NCI-H446 (cell line): ENCODE results near the gene MCF2L2.
A peak's percentile ranks its signal among the peaks of the same experiment; 100 is the strongest.
"Not testable (repeated sequence)": the region's sequence is repeated elsewhere in the genome, so short reads cannot be mapped to it uniquely, and the experiment has no call there.

ENCODE experiments used
- DNase-seq, 2 experiments: peaks; one replicate each; lab custom pipeline; 2025; lab: John Stamatoyannopoulos, UW

MCF2L2 gene

GRCh38 chr3:183203670-183204069, 224.7 kb downstream of the MCF2L2 start:
- DNase-seq = no peak

GRCh38 chr3:183202004-183202722, 226.3 kb downstream of the MCF2L2 start:
- no peak for DNase-seq

- DNase-seq = no peak
Measured at GRCh38 chr3:183198939-183199338, 229.5 kb downstream of the MCF2L2 start.

GRCh38 chr3:183197734-183198133, 230.7 kb downstream of the MCF2L2 start:
- DNase-seq = no peak

DNA sequence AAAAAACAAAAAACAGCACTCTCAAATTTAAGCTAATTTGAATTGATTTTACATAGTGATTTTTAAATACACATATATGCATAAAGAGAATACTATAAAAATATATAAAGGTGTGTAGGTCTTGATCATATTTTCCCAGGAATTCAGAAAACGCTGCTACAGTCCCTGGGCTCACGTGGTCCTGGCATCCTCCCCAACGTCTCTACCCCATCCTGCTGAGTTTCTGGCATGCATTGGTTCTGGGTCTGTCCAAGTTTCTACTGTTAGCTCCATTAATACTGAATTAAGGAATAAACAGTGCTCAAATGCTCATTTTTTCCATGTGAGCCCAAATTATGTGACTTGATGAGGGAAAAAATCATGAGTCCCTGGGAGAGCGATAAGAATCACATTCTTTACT, 233.2 kb downstream of the MCF2L2 start:
- peak in 1 of 2 experiments; percentile 21 for DNase-seq

GRCh38 chr3:183193762-183194689, 234.4 kb downstream of the MCF2L2 start:
- DNase-seq = no peak

- DNase-seq = no peak
Measured at GRCh38 chr3:183192650-183193300, 235.6 kb downstream of the MCF2L2 start.

DNA sequence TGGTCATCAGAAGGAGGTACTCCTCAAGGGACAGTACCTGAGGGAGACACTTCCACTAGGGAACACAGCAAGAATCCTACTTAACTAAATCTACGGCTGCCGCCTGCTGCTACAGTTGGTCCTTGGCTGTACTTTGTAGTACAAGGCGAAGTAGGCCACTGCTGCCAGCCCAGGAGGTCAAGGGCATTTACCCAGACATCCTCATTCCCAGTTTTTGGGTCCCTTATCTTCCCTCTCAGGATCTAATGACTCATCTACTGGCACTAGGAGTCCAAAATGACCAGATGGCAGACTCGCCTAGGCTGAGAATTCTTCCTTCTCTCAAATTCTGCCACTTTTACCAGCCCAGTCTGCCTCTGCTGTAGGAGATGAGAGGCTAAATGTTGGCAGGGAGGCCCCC, 238.8 kb downstream of the MCF2L2 start:
- DNase-seq = peak in 1 of 2 experiments; percentile 43

DNA sequence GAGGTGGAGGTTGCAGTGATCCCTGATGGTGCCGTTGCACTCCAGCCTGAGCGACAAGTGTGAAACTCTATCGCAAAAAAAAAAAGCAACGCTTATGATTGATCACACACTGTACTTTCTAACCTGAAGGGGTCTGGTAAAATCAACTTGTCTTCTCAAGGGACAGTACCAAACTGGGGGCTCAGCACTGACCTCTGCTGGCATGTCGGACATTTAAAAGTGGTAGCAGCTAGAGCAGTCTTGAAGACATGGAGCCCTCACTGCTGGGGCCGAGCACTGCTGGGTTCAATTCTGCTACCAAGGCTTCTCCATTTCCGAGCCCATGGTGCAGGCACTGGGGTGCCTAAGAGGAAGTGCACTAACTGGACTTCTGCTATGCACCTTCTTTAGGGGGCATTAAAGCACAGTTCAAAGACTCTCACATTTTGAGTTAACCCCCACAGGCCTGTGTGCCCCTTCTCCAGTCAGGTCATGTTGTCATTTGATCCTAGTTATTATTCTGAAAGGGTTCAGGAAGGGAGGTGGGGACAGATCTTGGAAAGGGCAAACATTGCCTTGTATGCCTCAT, 239.4 kb downstream of the MCF2L2 start:
- DNase-seq = peak in 1 of 2 experiments; percentile 22

GRCh38 chr3:183185696-183186095, 242.7 kb downstream of the MCF2L2 start:
- no peak for DNase-seq

DNA sequence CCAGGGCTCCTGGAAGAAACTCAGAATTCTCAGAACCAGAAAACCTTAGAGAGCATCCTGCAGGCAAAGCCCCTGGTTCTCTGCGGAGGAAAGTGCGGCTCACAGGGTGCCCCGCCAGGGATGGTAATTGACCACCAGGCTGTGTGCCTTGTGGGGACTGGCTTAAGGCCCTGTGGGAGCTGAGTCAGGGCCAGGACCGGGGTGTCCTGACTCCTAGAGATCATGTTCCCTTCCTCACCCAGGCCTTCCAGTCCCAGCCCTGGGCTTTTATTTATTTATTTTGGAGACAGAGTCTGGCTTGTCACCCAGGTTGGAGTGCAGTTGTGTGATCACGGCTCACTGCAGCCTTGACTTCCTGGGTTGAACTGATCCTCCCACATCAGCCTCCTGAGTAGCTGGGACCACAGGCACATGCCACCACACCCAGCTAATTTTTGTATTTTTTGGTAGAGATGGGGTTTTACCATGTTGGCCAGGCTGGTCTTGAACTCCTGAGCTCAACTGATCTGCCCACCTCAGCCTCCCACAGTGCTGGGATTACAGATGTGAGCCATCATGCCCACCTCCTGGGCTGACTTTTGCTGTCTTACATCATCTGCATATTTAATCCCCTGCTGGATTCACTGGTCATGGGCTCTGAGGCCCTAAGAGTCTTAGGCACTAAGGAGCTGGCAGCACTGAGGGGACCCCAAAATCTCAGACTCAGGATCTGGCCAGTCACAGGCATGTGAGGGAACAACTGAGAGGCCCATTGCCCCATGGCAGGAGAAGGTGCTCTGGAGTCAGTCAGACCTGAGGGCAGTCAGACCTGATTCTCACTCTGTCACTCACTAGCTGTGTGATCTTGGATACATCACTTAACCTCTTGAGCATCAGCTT, 245.4 kb downstream of the MCF2L2 start:
- no peak for DNase-seq

DNA sequence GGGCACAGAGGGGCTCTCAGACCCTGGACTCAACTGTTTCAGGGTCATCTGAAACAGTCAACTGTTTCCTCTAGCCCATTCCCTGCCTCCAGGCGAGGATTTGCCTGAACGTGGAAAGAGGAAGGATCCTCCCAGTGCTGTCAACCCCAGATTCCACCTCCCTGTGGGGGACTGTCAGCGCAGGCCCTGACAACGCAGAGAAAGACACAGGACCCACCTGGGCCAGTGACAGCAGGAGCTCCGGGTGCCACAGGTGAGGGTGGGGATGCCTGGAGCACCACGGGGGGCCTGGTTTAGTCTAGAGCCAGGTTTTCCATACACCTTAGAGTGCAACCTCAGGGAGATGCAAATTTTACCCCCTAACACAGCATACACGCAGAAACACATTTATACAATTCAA, 246.3 kb downstream of the MCF2L2 start:
- DNase-seq = no peak

DNA sequence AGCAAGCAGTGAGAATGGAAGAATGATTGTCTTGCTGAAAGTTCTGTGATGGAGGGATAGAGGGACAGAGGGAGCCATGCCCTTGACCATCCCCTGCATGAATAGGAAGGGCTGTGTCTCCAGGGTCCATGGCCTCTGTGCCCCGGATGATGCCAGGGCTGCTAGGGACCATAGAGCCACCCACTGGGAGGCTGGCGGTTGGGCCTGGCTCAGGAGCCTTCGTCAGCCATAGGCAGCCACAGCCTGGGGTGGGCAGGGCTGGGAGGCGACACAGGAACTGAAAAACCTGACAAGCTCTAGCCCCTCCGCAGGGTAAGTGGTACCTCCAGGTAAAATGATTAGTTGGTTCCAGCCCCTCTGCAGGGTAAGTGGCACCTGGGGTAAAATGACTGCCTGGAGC, 246.8 kb downstream of the MCF2L2 start:
- DNase-seq = no peak

DNA sequence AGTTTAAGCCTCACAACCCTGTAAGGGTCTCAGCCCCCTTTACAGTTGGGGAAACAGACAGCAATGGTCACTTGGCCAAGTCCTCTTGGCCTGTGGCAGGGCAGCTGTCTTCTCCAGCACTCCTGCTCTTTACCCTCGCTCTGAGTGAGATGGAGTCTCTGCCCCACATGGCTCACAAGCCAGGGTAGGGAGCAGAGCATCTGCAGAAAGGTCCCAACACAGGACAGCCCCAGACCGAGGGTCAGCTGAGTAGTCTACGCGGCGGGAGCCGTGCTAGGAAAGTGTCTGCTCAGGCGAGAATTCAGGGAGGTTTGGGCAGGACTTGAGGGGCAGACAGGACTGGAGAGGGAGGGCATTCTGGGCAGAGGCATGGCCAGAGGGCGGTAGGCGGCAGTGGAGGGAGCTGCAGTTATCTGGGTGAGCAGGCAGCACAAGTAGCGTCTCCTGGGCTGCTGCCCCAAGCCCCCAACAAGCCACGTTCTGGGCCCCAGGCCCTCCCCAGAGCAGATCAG, 247.6 kb downstream of the MCF2L2 start:
- no peak for DNase-seq

- no peak for DNase-seq
Measured at GRCh38 chr3:183180110-183180783, 248.2 kb downstream of the MCF2L2 start.

DNA sequence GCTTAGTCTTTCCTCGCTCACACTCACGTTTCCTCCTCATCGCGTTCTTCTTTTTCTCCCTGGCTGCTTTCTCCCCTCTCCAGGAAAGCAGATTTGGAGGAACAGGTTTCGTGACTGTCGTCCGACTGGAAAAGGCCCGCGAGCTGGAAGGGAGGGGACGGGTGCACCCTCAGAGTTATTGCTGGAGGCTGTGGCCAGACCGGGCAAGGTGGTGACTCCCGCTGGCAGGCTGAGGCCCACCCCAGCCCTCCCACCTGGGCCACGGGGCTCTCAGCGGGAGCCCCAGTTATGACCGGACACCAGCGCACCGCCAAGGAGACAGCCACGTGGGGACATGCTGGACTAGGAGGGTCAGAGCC, 248.9 kb downstream of the MCF2L2 start:
- DNase-seq = not testable (repeated sequence)

DNA sequence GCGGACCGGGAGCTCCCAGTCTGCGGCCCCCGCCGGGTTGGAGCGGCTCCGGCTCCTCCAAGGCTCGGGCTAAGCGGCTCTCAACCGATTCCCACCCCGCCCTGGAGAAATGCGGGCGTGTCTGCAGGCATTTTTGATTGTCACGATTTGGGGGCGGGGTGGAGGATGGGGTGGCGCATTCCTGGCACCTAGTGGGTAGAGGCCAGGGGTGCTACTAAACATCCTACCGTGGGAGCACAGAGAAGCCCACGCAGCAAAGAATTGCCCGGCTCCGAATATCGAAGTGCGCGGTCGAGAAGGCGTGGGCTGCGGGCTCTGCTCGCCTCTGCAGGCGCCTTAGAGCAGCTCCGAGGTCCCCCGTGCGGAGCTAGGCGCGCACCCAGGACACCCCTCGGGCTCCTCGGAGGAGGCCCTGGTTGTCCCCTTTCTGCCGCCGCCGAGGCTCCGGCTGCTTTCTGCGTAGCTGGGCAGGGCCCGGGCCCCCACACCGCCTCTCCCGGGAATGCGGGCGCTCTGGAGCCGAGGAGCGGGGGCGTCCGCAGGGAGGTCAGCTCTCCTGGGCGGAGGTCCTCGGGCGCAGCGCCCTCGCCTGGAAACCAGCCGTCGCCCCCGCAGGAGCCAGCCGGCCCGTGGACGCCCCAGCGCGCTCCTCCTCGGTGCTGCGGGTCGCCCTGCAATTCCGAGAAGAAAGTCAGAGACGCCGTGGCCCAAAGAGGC, 249.4 kb downstream of the MCF2L2 start:
- no peak for DNase-seq

DNA sequence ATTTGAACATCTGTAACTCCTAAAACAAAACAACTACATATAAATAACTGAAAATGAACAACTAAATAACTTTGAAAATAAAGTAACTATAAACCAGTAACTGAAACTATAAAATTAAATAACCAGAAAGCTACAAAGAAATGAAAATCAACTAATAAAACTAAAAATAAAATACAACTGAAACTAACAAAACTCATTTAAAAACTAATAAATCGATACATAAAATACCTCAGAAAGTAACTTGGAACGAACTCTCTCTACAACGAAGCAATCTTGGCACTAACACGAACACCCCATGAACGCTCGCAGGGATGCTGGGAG, 249.9 kb downstream of the MCF2L2 start:
- no peak for DNase-seq

- no peak for DNase-seq
Measured at GRCh38 chr3:183172051-183172639, 256.3 kb downstream of the MCF2L2 start.

DNA sequence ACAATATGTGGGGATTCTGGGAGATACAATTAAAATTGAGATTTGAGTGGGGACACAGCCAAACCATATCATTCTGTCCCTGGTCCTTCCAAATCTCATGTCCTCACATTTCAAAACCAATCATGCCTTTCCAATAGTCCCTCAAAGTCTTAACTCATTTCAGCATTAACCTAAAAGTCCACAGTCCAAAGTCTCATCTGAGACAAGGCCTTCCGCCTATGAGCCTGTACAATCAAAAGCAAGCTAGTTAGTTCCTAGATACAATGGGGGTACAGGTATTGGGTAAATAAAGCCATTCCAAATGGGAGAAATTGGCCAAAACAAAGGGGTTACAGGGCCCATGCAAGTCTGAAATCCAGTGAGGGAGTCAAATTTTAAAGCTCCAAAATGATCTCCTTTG, 260.4 kb downstream of the MCF2L2 start:
- not testable (repeated sequence) for DNase-seq
